ENCODE results near the gene ADGRE3.

DNA sequence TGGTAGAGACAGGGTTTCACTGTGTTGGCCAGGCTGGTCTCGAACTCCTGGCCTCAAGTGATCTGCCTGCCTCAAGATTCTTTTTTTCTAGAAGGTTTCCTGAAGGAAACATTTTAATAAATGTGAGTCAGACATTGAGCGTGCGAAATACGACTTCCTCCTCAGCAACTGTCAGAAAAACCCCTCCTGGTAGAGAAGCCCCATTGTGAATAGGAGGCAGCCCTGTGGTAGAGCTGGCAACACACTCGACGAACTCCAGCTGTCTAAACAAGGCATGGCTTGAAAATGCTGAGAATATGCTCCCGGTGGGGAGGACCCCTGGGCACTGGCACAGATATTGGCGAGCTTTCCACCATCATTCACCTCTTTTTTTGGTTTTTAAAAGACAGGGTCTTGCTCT, 25.0 kb upstream of the ADGRE3 start:
- TF ChIP-seq, protein P1, sequence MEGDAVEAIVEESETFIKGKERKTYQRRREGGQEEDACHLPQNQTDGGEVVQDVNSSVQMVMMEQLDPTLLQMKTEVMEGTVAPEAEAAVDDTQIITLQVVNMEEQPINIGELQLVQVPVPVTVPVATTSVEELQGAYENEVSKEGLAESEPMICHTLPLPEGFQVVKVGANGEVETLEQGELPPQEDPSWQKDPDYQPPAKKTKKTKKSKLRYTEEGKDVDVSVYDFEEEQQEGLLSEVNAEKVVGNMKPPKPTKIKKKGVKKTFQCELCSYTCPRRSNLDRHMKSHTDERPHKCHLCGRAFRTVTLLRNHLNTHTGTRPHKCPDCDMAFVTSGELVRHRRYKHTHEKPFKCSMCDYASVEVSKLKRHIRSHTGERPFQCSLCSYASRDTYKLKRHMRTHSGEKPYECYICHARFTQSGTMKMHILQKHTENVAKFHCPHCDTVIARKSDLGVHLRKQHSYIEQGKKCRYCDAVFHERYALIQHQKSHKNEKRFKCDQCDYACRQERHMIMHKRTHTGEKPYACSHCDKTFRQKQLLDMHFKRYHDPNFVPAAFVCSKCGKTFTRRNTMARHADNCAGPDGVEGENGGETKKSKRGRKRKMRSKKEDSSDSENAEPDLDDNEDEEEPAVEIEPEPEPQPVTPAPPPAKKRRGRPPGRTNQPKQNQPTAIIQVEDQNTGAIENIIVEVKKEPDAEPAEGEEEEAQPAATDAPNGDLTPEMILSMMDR (IDR thresholded peaks at IDR 0.05) = no peak
- TF ChIP-seq EZH2 (IDR thresholded peaks at IDR 0.05; ENCODE audit: borderline replicate concordance, insufficient read depth, low read depth, low read length, poor library complexity, severe bottlenecking) = no peak
